HG02571 (cell line): ENCODE results near the gene TMEM37.
"Not testable (repeated sequence)": the region's sequence is repeated elsewhere in the genome, so short reads cannot be mapped to it uniquely, and the experiment has no call there.

Experiments
- ATAC-seq: cut with Tn5 transposase; IDR thresholded peaks from one replicate; pipeline ENCODE4 v1.9.1; 2021; ENCODE audit warnings: mild to moderate bottlenecking, moderate library complexity; ENCODE audit not compliant: unreplicated experiment

The TMEM37 gene, protein sequence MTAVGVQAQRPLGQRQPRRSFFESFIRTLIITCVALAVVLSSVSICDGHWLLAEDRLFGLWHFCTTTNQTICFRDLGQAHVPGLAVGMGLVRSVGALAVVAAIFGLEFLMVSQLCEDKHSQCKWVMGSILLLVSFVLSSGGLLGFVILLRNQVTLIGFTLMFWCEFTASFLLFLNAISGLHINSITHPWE

DNA sequence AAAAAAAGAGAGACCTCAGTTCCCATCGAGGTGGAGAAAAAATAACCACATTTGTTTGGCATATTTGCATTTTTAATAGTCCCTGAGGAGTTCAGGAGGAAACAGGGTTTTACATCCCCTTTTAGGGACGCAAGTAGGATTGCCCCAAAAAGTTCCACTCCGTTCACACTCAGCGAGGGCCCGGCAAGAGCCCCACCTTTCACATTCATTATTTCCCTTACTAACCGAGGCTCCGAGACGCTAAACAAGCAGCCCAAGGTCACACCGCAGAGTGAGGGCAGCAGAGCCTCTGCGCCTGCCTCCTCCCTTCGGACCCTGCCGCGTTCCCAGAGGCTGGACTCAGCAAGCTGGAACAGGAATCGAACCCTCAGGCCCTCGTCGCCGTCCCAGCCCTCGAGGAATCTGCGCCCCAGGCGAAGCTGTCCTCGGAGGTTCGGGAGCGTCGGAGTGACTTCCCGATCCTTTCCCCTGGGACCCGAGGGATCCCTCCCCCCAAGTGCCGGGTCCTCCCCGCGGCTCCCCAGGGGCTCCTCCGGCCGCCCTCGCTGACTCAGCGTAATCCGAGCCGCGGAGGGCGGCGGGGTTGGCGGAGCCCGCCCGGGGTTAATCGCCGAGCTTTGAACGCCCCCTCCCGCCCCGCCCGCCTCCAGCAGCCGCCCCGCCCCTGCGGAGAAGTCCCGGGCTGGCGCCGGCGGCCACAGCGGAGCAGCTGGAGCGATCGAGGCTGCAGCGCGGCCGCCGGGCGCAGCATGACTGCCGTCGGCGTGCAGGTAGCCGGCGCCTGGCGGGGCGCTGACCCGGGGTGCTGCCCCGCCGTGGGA, at the start of gene TMEM37:
TSS of gene TMEM37 (plus strand) at position 700 of the 821 bp plus-strand sequence. CDS start at position 750, 50 bp downstream.
- ATAC-seq, result peak; percentile 61

DNA sequence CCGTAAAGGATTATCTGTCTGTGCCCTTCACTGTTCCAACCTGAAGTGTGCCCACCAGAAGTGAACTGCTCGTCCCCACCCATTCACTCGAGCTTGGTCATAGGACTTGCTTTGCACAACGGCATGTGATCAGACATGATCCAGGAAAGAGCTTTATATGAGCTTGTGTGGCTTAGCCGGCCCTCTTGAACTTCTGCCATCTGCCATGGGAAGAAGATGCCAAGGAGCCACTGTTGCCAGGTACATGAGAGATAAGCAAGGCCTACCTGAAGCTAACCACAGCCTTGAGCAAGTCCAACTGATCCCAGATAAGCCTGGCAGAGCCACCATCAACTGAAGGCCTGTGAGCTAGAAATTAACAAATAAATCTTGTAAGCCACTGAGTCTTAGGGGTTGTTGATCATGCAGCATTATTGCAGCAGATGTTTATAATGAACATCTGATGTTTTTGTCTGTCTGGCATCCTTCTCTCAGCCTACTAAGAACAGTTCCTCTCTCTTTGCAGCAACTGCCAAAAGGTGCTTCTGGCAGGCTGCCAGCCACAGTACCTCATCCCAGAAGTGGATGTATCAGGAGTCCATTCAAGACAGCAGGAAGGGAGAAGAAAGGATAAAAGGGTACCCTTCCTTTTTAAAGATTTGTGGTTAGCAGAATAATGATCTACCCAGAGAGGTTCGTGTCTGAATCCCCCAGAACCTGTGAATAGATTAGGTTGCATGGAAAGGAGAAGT, 48.1 kb upstream of the TMEM37 start:
- ATAC-seq, result no peak

DNA sequence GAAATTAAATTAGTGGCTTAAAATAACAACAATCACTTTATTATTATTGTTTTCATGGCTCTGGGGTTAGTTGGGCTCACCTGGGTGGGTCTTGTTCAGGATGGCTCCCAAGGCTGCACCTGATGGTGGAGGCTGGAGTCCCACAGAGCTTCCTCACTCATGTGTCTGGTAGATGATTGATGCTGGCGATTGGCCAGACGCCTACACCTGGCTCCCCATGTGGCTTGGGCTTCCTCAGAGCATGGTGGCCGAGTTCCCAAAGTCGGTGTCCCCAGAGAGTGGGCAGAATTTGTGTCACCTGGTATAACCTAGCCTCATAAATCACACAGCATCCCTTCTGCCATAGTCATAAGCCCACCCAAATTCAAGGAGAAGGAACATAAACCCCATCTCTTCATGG, 46.7 kb upstream of the TMEM37 start:
- no peak for ATAC-seq

- no peak for ATAC-seq
Measured at GRCh38 chr2:119385466-119385865, 46.2 kb upstream of the TMEM37 start.

GRCh38 chr2:119387381-119388129, 44.1 kb upstream of the TMEM37 start:
- peak; percentile 74 for ATAC-seq

DNA sequence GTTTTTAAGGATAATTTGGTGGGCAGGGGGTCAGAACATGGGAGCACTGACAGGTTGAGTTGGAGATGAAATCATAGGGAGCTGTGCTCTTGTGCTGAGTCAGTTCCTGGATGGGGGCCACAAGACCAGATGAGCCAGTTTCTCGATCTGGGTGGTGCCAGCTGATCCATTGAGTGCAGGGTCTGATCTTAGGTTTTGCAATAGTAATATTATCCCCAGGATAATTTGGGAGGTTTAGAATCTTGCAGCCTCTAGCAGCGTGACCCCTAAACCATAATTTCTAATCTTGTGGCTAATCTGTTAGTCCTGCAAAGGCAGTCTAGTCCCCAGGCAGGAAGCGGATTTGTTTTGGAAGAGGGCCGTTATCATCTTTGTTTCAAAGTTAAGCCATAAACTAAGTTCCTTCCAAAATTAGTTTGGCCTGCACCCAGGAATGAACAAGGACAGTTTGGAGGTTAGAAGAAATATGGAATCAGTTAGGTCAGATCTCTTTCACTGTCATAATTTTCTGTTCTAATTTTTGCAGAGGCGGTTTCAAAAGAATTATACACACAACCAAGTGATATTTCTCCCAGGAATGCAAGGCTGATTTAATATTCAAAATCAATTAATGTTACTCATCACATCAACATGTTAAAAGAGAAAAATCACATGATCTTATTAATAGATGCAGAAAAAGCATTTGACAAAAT, 41.9 kb upstream of the TMEM37 start:
- no peak for ATAC-seq

GRCh38 chr2:119393971-119394748, 37.5 kb upstream of the TMEM37 start:
- no peak for ATAC-seq

GRCh38 chr2:119397196-119397595, 34.5 kb upstream of the TMEM37 start:
- no peak for ATAC-seq

GRCh38 chr2:119402106-119402505, 29.5 kb upstream of the TMEM37 start:
- ATAC-seq, result no peak

DNA sequence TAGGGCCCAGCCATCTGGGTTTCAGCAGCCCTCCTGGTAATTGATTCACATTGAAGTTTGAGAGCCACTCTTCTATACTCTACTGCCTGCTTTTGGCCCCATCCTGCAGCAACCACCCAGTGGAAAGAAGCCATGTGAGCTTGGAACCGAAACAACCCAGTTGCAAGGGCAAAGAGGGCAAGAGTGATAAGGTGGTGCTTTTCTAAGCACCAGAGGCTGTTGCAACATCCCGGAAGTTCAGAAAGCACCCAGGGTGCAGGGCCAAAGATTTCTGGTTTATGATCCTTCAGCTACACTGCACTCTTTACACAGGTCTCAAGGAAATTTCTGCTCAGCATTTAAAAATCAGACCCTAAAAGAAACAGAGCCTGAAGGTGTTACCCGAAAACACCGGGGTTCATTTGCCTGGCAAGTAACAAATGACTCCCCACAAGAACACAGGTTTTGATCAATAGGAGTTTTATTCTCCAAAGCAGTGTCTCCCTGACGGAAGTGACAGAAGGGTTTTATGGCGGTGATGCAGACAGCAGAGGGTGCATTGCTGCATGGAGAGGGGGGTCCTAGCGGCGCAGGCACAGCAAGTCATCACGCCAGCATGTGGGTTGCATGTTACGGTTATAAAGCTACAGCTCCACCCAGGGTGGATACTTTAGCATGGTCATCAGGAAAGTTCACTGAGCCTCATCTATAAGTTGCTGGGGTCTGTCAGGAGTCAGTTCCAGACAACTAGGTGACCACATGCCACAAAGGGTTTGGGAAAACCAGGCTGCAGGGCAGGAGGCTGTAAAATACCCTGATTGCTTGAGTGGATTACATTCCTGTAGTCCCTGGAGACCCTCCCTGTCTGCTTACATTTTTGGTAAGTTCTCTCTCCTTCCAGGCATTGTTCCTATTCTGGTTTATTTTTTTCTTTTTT, 28.8 kb upstream of the TMEM37 start:
- no peak for ATAC-seq

GRCh38 chr2:119403618-119404017, 28.0 kb upstream of the TMEM37 start:
- ATAC-seq, result not testable (repeated sequence)

- no peak for ATAC-seq
Measured at GRCh38 chr2:119405151-119405550, 26.5 kb upstream of the TMEM37 start.

- ATAC-seq, result peak; percentile 62
Measured at GRCh38 chr2:119407430-119408220, 24.0 kb upstream of the TMEM37 start.

DNA sequence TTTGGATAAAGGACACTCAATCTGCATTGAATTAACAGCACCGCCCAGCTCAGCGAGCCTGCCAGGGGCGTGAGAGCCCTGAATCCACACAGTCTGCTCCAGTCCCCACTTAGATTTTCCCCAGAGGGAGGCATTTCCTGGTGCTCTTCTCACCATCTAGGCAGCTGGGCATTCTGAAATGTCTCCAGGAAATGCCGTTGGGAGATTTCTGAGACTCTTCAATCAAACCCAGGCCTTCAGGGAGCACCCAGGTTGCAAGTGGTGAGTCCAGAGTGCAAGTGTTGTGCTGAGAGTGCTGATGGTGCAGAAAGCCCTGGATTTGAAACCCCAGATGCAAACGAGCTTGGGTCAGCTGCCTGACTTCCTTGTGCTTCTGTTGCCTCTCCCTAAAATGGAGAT, 23.4 kb upstream of the TMEM37 start:
- no peak for ATAC-seq

DNA sequence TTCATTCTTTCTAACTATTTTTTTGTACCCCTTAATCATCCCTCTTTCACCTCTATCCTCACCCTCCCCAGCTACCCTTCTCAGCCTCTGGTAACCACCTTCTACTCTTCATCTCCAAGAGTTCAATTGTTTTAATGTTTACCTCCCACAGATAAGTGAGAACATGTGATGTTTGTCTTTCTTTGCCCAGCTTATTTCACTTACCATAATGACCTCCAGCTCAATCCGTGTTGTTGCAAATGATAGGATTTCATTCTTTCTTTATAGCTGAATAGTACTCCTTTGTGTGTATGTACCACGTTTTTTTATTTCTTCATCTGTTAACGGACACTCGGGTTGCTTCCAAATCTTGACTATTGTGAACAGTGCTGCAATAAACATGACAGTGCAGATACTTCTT, 22.1 kb upstream of the TMEM37 start:
- ATAC-seq, result no peak

- no peak for ATAC-seq
Measured at GRCh38 chr2:119414894-119415293, 16.8 kb upstream of the TMEM37 start.

DNA sequence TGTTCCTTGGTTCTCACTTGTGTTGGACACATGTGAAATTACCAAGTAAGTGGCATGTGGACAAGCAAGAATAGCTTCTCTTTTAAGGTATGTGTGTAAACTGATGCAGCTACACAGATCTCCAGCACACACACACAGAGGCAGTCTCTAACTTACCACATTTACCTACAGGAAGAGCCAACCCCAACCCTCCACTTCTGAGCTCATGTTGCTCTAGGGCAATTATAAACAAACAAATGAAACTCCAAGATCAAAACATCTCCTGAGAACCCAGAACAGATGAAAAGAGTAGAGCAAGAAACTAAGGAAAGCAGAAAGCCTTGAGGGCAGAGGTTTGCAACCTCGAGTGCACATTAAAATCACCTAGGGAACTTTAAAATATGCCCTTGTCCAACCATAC, 16.0 kb upstream of the TMEM37 start:
- no peak for ATAC-seq
